ENCODE data around the gene PIMREG.

GRCh38 chr17:6415616-6416015 lies 28.6 kb upstream of the PIMREG start:
- TF ChIP-seq EZH2 (IDR thresholded peaks at IDR 0.05) (no peak), POLR2AphosphoS5 (IDR thresholded peaks at IDR 0.05; ENCODE audit: borderline replicate concordance, low read depth, low read length) (no peak), FOXP2 (optimal IDR thresholded peaks at IDR 0.05; ENCODE audit: control extremely low read depth, extremely low read length, insufficient read depth) (no peak)
